GM12892 (cell line): ENCODE results near the gene SLC35D2.

Experiments
- POLR2A ChIP-seq: IDR thresholded peaks from 2 replicates; pipeline ENCODE4 v1.6.1; 2011; ENCODE audit warnings: low read depth, low read length, control low read depth
- POLR2AphosphoS5 ChIP-seq: IDR thresholded peaks from 2 replicates; pipeline ENCODE4 v1.6.1; 2011; ENCODE audit warnings: low read depth, low read length, control low read depth

DNA sequence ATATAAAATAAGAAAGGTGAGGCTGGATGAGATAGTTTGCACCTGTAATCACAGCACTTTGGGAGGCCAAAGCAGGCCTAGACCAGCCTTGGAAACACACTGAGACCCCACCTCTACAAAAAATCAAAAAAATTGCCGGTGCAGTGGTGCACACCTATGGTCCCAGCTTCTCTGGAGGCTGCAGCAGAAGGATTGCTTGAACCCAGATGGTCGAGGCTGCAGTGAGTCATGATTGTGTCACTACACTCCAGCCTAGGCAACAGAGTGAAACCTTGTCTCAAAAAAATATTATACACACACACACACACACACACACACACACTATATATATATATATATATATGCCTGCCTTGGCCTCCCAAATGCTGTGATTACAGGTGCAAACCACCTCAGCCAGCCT is 1.3 kb downstream of the SLC35D2 start:
- TF ChIP-seq POLR2AphosphoS5 (no peak), POLR2A (no peak)
